ENCODE data around the gene LCN10.
"Not testable (repeated sequence)": the region's sequence is repeated elsewhere in the genome, so short reads cannot be mapped to it uniquely, and the experiment has no call there.

LCN10 gene

GRCh38 chr9:136771907-136772415 is 29.2 kb upstream of the LCN10 start:
- Histone ChIP-seq H3K4me3 (replicated peaks; ENCODE audit: insufficient read depth, low read length) (no peak overlapping the region), H3K27me3 (ENCODE audit: insufficient read depth, poor library complexity, severe bottlenecking) (no peaks in the 10 kb centered on the region), H3K27ac (replicated peaks) (no peak overlapping the region)
- no peak for DNase-seq (ENCODE audit: low read depth in 1 of 2, low spot score in 1 of 2)
- TF ChIP-seq GABPA (IDR thresholded peaks at IDR 0.05; ENCODE audit: low read depth) (no peak), SPI1 (IDR thresholded peaks at IDR 0.05; ENCODE audit: borderline replicate concordance, low read depth) (no peak)
- TF ChIP-seq, protein P1, sequence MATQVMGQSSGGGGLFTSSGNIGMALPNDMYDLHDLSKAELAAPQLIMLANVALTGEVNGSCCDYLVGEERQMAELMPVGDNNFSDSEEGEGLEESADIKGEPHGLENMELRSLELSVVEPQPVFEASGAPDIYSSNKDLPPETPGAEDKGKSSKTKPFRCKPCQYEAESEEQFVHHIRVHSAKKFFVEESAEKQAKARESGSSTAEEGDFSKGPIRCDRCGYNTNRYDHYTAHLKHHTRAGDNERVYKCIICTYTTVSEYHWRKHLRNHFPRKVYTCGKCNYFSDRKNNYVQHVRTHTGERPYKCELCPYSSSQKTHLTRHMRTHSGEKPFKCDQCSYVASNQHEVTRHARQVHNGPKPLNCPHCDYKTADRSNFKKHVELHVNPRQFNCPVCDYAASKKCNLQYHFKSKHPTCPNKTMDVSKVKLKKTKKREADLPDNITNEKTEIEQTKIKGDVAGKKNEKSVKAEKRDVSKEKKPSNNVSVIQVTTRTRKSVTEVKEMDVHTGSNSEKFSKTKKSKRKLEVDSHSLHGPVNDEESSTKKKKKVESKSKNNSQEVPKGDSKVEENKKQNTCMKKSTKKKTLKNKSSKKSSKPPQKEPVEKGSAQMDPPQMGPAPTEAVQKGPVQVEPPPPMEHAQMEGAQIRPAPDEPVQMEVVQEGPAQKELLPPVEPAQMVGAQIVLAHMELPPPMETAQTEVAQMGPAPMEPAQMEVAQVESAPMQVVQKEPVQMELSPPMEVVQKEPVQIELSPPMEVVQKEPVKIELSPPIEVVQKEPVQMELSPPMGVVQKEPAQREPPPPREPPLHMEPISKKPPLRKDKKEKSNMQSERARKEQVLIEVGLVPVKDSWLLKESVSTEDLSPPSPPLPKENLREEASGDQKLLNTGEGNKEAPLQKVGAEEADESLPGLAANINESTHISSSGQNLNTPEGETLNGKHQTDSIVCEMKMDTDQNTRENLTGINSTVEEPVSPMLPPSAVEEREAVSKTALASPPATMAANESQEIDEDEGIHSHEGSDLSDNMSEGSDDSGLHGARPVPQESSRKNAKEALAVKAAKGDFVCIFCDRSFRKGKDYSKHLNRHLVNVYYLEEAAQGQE (IDR thresholded peaks at IDR 0.05; ENCODE audit: insufficient replicate concordance, low read depth): no peak

GRCh38 chr9:136769710-136770191 is 27.0 kb upstream of the LCN10 start:
- no peak overlapping the region for H3K27ac ChIP-seq (replicated peaks)
- H3K27me3 ChIP-seq (ENCODE audit: insufficient read depth, poor library complexity, severe bottlenecking): no peaks in the 10 kb centered on the region
- TF ChIP-seq, protein P2, sequence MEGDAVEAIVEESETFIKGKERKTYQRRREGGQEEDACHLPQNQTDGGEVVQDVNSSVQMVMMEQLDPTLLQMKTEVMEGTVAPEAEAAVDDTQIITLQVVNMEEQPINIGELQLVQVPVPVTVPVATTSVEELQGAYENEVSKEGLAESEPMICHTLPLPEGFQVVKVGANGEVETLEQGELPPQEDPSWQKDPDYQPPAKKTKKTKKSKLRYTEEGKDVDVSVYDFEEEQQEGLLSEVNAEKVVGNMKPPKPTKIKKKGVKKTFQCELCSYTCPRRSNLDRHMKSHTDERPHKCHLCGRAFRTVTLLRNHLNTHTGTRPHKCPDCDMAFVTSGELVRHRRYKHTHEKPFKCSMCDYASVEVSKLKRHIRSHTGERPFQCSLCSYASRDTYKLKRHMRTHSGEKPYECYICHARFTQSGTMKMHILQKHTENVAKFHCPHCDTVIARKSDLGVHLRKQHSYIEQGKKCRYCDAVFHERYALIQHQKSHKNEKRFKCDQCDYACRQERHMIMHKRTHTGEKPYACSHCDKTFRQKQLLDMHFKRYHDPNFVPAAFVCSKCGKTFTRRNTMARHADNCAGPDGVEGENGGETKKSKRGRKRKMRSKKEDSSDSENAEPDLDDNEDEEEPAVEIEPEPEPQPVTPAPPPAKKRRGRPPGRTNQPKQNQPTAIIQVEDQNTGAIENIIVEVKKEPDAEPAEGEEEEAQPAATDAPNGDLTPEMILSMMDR (IDR thresholded peaks at IDR 0.05; ENCODE audit: insufficient read depth, low read length): peak; percentile 30
- TF ChIP-seq POLR2AphosphoS5 (IDR thresholded peaks at IDR 0.05; ENCODE audit: low read depth) (no peak), GABPA (IDR thresholded peaks at IDR 0.05; ENCODE audit: low read depth) (no peak), SPI1 (IDR thresholded peaks at IDR 0.05; ENCODE audit: borderline replicate concordance, low read depth) (no peak)
- TF ChIP-seq, protein P1 (IDR thresholded peaks at IDR 0.05; ENCODE audit: insufficient replicate concordance, low read depth): no peak
- H3K4me3 ChIP-seq (replicated peaks; ENCODE audit: insufficient read depth, low read length): no peak overlapping the region
- DNase-seq (ENCODE audit: low read depth in 1 of 2, low spot score in 1 of 2): peak in 1 of 2 experiments; percentile 42

- not testable (repeated sequence) for H3K27me3 ChIP-seq (ENCODE audit: insufficient read depth, poor library complexity, severe bottlenecking); H3K4me3 ChIP-seq (replicated peaks; ENCODE audit: insufficient read depth, low read length); H3K27ac ChIP-seq (replicated peaks)
- peak in 1 of 2 experiments; percentile 51 for DNase-seq (ENCODE audit: low read depth in 1 of 2, low spot score in 1 of 2)
Observed at GRCh38 chr9:136766410-136767120, 23.8 kb upstream of the LCN10 start.

- not testable (repeated sequence) for H3K4me3 ChIP-seq (replicated peaks; ENCODE audit: insufficient read depth, low read length); H3K27ac ChIP-seq (replicated peaks); DNase-seq (ENCODE audit: low read depth in 1 of 2, low spot score in 1 of 2)
Observed at GRCh38 chr9:136765745-136766409, 23.1 kb upstream of the LCN10 start.

GRCh38 chr9:136765041-136765440 is 22.3 kb upstream of the LCN10 start:
- TF ChIP-seq, protein P1 (IDR thresholded peaks at IDR 0.05; ENCODE audit: insufficient replicate concordance, low read depth): no peak
- TF ChIP-seq POLR2AphosphoS5 (IDR thresholded peaks at IDR 0.05; ENCODE audit: low read depth): no peak
- no peak for TF ChIP-seq GABPA (IDR thresholded peaks at IDR 0.05; ENCODE audit: low read depth)
- no peak for TF ChIP-seq SPI1 (IDR thresholded peaks at IDR 0.05; ENCODE audit: borderline replicate concordance, low read depth)
- TF ChIP-seq, protein P2 (IDR thresholded peaks at IDR 0.05; ENCODE audit: insufficient read depth, low read length): no peak
- no peak for DNase-seq (ENCODE audit: low read depth in 1 of 2, low spot score in 1 of 2)
- Histone ChIP-seq H3K27me3 (ENCODE audit: insufficient read depth, poor library complexity, severe bottlenecking) (no peaks in the 10 kb centered on the region), H3K27ac (replicated peaks) (no peak overlapping the region), H3K4me3 (replicated peaks; ENCODE audit: insufficient read depth, low read length) (no peak overlapping the region)

More at GRCh38 chr9:136765745-136766409, 23.1 kb upstream of the LCN10 start:
- H3K27me3 ChIP-seq (ENCODE audit: insufficient read depth, poor library complexity, severe bottlenecking): not testable (repeated sequence)
